Epithelial cell of proximal tubule (primary cell): Measurements from ENCODE around the gene ANGEL1. TPM values are rescaled to one million over a fixed set of nuclear protein-coding genes. Genes with fewer than 3 reads are reported as not detected.

Source experiments
- DNase-seq: peaks from one replicate; pipeline ENCODE4 v3.0.0-alpha.2; 2011; ENCODE audit warnings: low read depth
- H3K4me3 ChIP-seq: 2 replicates; pipeline ENCODE4 v1.5.1; 2011; ENCODE audit warnings: low read depth, mild to moderate bottlenecking, low read length
- total RNA-seq: library from RNA; depleted of rRNA; stranded (reverse); fragments of >200 nt; gene quantifications from 2 replicates; pipeline ENCODE4 v1.2.3, GENCODE V29; 2015
- TF ChIP-seq, protein P1 (sequence below): conservative IDR thresholded peaks from 2 replicates; pipeline ENCODE4 v1.5.1; 2012; ENCODE audit warnings: low read depth, mild to moderate bottlenecking, low read length

The ANGEL1 gene, protein sequence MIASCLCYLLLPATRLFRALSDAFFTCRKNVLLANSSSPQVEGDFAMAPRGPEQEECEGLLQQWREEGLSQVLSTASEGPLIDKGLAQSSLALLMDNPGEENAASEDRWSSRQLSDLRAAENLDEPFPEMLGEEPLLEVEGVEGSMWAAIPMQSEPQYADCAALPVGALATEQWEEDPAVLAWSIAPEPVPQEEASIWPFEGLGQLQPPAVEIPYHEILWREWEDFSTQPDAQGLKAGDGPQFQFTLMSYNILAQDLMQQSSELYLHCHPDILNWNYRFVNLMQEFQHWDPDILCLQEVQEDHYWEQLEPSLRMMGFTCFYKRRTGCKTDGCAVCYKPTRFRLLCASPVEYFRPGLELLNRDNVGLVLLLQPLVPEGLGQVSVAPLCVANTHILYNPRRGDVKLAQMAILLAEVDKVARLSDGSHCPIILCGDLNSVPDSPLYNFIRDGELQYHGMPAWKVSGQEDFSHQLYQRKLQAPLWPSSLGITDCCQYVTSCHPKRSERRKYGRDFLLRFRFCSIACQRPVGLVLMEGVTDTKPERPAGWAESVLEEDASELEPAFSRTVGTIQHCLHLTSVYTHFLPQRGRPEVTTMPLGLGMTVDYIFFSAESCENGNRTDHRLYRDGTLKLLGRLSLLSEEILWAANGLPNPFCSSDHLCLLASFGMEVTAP
- 7.8 and 10.1 TPM in 2 replicates for total RNA-seq

DNA sequence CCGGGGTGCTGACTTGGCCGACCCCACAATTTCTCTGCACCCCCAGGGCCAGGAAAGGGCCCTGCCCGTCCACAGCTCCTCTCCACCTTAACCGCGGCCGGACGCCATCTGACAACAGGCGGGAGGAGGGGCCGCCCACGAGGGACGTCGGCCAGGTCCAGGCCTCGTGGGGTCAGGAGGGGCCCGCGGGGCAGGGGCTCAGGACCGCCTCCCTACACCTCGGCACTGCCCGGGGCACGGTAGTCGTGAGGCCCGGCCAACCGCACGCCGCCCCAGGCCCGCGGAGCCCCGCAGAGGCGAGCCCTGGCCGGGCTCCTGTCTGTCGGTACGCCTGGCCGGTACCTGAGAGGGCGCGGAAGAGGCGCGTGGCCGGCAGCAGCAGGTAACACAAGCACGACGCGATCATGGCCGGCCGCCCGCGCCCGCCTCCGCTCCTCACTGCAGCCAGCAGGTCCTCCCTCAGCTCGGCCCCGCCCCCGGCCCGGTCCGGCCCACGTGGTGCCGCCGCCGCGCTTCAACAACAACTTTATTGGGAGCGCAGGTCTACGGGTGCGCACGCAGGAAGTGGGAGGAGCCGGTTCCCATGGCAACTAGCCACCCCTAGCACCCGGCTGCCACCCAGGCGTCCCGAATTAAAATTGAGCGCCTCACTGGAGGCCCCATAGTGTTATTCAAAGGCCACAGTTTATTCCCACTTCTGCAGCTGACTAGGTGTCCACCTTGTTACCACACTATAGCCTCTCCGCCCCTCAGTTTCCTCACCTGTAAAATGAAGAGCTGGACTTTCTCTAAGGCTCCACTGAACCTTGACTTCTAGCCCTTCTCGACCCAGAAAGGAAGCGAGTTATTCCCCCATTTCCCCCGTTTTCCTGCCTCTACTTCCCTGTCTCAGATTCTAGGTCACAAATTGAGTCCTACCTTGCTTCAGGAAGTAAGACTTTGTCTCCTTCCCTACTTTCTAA is at the start of gene ANGEL1:
TSS of gene ANGEL1 (minus strand) at position 461 of the 962 bp plus-strand sequence. CDS start at position 406, 55 bp downstream.
- peak within 1 kb of the TSS; percentile 93 for H3K4me3 ChIP-seq
- TF ChIP-seq, protein P1, sequence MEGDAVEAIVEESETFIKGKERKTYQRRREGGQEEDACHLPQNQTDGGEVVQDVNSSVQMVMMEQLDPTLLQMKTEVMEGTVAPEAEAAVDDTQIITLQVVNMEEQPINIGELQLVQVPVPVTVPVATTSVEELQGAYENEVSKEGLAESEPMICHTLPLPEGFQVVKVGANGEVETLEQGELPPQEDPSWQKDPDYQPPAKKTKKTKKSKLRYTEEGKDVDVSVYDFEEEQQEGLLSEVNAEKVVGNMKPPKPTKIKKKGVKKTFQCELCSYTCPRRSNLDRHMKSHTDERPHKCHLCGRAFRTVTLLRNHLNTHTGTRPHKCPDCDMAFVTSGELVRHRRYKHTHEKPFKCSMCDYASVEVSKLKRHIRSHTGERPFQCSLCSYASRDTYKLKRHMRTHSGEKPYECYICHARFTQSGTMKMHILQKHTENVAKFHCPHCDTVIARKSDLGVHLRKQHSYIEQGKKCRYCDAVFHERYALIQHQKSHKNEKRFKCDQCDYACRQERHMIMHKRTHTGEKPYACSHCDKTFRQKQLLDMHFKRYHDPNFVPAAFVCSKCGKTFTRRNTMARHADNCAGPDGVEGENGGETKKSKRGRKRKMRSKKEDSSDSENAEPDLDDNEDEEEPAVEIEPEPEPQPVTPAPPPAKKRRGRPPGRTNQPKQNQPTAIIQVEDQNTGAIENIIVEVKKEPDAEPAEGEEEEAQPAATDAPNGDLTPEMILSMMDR: no peak
- no peak for DNase-seq

DNA sequence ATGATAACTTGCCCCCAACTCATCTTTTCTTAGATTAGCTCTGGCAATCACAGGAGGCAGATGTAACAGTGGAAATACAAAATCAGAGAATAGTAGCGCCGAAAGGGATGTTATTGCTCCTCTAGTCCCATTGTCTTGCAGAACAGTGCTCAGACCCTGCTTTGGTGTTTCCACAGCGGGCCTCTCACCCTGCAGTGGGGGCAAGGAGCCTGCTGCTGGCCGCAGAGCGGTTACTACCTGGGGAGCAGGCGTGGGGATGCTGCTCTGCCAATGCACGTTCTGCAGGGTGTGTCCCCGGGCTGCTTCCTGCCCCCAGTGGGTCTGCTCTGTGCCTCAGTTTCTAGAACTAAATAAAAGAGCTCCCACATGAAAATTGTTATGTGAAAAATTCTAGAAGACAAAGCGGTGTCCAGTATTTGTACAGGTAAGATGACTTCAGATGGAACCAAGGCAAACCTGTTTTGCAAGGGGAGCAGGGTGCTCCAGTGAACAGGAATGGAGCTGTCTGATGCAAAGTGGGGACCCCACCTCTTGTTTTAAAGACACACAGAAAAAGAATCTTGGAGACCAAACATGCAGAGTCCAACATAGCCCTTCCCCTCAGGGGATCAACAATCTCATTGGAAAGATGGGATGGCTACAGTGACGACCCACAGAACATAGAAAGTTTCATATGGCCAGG is 49.0 kb upstream of the ANGEL1 start:
- no peak overlapping the region for H3K4me3 ChIP-seq
- TF ChIP-seq, protein P1: no peak
- DNase-seq: no peak

DNA sequence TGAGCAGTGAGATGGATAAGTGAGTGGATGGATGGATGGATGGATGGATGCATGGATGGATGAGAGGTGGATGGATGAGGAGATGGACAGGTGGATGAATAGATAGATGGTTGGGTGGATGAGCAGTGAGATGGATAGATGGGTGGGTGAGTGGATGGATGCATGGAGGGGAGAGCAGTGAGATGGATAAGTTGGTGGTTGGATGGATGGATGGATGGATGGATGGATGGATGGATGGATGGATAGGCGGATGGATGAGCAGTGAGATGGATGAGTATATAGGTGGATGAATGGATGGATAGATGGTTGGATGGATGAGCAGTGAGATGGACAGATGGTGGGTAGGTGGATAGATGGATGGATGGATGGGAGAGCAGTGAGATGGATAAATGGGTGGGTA is 44.1 kb upstream of the ANGEL1 start:
- no peak overlapping the region for H3K4me3 ChIP-seq
- DNase-seq: no peak
- TF ChIP-seq, protein P1: no peak

DNA sequence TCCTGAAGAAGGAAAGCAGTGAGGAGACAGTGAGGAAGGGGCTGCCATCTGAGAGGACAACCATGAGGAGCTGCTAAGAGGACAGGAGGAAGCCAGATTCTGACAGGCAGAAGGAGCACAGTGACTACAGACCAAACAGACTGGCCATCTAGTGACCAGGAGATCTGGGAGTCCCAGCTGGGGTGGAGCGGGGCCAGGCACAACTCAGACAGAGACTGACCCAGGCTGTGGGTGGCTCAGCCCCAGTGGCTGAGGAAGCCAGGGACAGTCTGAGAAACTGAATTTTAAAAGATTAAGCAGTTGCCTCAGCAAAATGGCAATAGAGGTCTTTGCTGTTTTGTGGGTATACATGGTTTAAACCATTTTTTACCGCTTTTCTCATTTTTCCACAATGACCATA is 42.4 kb upstream of the ANGEL1 start:
- DNase-seq: no peak
- H3K4me3 ChIP-seq: no peak overlapping the region
- TF ChIP-seq, protein P1: no peak

DNA sequence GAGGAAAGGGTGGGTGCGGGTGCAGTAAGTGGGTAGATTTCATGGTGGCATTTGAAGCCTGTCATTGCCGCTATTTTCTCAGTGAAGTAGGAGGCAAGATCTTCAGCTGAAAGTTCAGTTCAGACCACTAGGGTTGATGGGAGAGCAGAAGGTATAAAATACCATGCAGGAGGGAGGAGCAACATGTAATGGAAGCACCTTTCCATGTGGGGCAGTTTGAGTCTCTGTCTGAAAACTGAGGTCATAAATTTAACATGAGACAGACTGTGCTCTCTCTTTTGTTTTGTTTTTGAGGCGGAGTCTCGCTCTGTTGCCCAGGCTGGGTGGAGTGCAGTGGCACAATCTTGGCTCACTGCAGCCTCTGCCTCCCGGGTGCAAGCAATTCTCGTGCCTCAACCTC is 36.2 kb upstream of the ANGEL1 start:
- DNase-seq: no peak
- TF ChIP-seq, protein P1: no peak
- no peak overlapping the region for H3K4me3 ChIP-seq

DNA sequence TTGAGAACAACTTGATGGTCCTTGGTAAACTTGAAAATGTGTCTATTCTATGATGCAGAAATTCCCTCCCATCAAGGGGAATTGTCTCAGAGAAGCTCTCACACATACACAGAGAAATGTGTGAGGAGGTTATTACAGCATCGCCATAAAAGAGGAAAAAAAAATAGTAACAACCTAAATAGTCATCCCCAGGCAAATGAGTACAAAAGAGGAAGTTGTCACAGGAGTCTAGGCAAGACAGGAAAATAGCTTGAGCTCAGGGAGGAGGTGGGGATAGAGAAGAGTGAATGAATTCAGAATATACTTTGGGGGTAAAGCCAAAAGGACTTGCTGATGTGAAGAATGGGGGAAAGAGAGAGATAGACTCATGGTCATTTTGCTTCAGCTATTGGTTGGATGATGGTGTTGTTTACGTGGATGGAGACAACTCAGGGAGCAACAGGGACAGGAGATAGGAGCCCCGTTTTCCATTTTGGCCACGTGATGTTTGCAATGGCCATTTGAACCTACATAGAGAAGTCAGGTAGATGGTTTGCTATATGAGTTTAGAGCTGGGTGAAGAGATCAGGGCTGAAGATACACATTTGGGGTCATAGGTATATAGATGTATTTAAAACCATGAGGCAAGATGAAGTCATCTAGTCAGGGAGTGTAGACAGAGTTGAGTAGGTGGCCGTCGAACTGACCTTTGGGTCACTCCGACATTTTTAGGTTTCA is 33.8 kb upstream of the ANGEL1 start:
- no peak overlapping the region for H3K4me3 ChIP-seq

More for the DNA sequence above, 33.8 kb upstream of the ANGEL1 start:
- TF ChIP-seq, protein P1: no peak
- DNase-seq: no peak
